CD4-positive, alpha-beta T cell (primary cell): ENCODE results near the gene ROM1. TPM values are rescaled to one million over a fixed set of nuclear protein-coding genes. Genes with fewer than 3 reads are reported as not detected.
"Not testable (repeated sequence)": the region's sequence is repeated elsewhere in the genome, so short reads cannot be mapped to it uniquely, and the experiment has no call there.

Experiments
- ATAC-seq: fragments of 200-7000 bp; cut with Tn5 transposase; one replicate; pipeline ENCODE4 v1.10.0; 2022; ENCODE audit warnings: mild to moderate bottlenecking; ENCODE audit not compliant: poor library complexity
- CTCF ChIA-PET: fragments of 350-600 bp; sonication (Branson Sonifier 250); formaldehyde crosslinking; loops from one replicate; lab custom pipeline; 2021; ENCODE audit warnings: antibody characterized with exemption, inconsistent platforms; lab: Charles Lee
- POLR2A ChIA-PET: fragments of 350-600 bp; sonication (Branson Sonifier 250); formaldehyde crosslinking; loops from one replicate; lab custom pipeline; 2021; ENCODE audit warnings: antibody characterized with exemption, inconsistent platforms; lab: Charles Lee
- DNase-seq, 14 experiments: peaks; one replicate each; pipeline ENCODE4 v3.0.0-alpha.2; 2013 to 2020; ENCODE audit warnings: mixed read lengths in 2 of 14
- H3K27ac ChIP-seq, 2 donors: one replicate each; pipeline versions ENCODE4 v1.5.1 to v1.7.0; 2013; ENCODE audit warnings: low read length in 2 of 2, low read depth in 1 of 2, mild to moderate bottlenecking in 1 of 2
- H3K27me3 ChIP-seq, 2 experiments: 1 replicate in 1 of 2; 2 replicates in 1 of 2; pipeline versions ENCODE4 v1.6.1 to v1.7.0; 2013; ENCODE audit warnings: low read length in 2 of 2, control low read depth in 1 of 2, mild to moderate bottlenecking in 1 of 2, moderate library complexity in 1 of 2; ENCODE audit not compliant: insufficient read depth in 2 of 2, control insufficient read depth in 1 of 2
- H3K36me3 ChIP-seq: one replicate; pipeline ENCODE4 v1.6.1; 2013; ENCODE audit warnings: low read length, control low read depth; ENCODE audit not compliant: insufficient read depth
- H3K4me1 ChIP-seq: one replicate; pipeline ENCODE4 v1.6.1; 2013; ENCODE audit warnings: low read length, control low read depth; ENCODE audit not compliant: insufficient read depth
- H3K4me3 ChIP-seq: one replicate; pipeline ENCODE4 v1.5.1; 2013; ENCODE audit warnings: mild to moderate bottlenecking, low read length, moderate library complexity
- H3K9me3 ChIP-seq, 2 experiments: 1 replicate in 1 of 2; 2 replicates in 1 of 2; pipeline versions ENCODE4 v1.6.1 to v1.7.0; 2013; ENCODE audit warnings: low read length in 2 of 2, mild to moderate bottlenecking in 2 of 2, control low read depth in 1 of 2, moderate library complexity in 1 of 2; ENCODE audit not compliant: control insufficient read depth in 1 of 2, insufficient read depth in 1 of 2
- H3K27ac Mint-ChIP-seq: one replicate; pipeline ENCODE4 v1.8.0; 2020; ENCODE audit warnings: mixed read lengths
- H3K27me3 Mint-ChIP-seq: one replicate; pipeline ENCODE4 v1.8.0; 2021; ENCODE audit warnings: mixed read lengths
- H3K36me3 Mint-ChIP-seq: one replicate; pipeline ENCODE4 v1.8.0; 2021; ENCODE audit warnings: low read depth, mixed read lengths
- H3K4me1 Mint-ChIP-seq: one replicate; pipeline ENCODE4 v1.8.0; 2021; ENCODE audit warnings: low read depth, mixed read lengths
- H3K4me3 Mint-ChIP-seq: one replicate; pipeline ENCODE4 v1.8.0; 2020; ENCODE audit warnings: mild to moderate bottlenecking, mixed read lengths
- H3K9me3 Mint-ChIP-seq: one replicate; pipeline ENCODE4 v1.8.0; 2020; ENCODE audit warnings: mixed read lengths
- intact Hi-C, 2 experiments: fragments of 100-400 bp; cut with DNase I in 1 of 2; cut with micrococcal nuclease in 1 of 2; formaldehyde crosslinking; loops; one replicate each; pipeline versions ENCODE4 v1.15.1 to v1.9.0; 2023 to 2025; cut with DNase I, micrococcal nuclease
- total RNA-seq, 174 experiments: library from RNA in 2 of 174; stranded (reverse) in 2 of 174; gene quantifications; one replicate each; pipeline ENCODE4 v1.2.3 and lab custom pipeline; 2021 to 2026
- TF ChIP-seq, protein P1 (sequence below): fragments of 200-600 bp; IDR thresholded peaks from one replicate; pipeline ENCODE4 v1.8.0; 2022; ENCODE audit warnings: antibody characterized with exemption, mild to moderate bottlenecking

Gene ROM1
- total RNA-seq, 2 experiments from 2014 or later, result 0.42 to 0.71 TPM

DNA sequence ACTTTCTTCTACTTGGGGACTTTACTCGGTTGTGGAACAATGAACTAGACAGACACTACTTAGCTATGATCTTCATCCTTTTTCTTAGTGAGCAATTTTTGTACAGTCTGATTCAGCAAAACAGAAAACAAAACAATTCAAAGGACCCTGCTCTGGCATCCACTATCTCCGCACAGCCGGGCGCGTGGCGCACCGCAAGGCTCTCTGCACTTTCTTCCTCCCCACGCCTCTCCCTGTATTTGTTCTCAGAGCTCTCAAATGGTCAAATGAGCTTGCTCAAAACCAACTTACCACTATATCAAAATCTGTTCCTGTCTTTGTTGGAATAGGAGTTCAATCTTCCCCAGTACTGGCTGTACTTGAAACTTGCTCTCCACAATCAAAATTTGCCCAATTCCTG, 46.8 kb upstream of the ROM1 start:
- peaks cover 80% of the 10 kb centered on the region for H3K36me3 Mint-ChIP-seq
- Histone ChIP-seq H3K27ac (no peak overlapping the region), H3K9me3 (no peaks in the 10 kb centered on the region), H3K27me3 (no peaks in the 10 kb centered on the region), H3K36me3 (peaks cover 82% of the 10 kb centered on the region), H3K4me1 (peaks cover 24% of the 10 kb centered on the region), H3K4me3 (no peak overlapping the region)
- CTCF ChIA-PET, result interaction anchor here (1.2 to 12.2 kb wide), 3 partner anchors 23 to 142 kb away, joined by 4 to 92 read pairs (median 11); no protein-coding TSS in a partner anchor
- DNase-seq (no peak), ATAC-seq (no peak)
- H3K4me3 Mint-ChIP-seq, result no peak overlapping the region
- TF ChIP-seq, protein P1, sequence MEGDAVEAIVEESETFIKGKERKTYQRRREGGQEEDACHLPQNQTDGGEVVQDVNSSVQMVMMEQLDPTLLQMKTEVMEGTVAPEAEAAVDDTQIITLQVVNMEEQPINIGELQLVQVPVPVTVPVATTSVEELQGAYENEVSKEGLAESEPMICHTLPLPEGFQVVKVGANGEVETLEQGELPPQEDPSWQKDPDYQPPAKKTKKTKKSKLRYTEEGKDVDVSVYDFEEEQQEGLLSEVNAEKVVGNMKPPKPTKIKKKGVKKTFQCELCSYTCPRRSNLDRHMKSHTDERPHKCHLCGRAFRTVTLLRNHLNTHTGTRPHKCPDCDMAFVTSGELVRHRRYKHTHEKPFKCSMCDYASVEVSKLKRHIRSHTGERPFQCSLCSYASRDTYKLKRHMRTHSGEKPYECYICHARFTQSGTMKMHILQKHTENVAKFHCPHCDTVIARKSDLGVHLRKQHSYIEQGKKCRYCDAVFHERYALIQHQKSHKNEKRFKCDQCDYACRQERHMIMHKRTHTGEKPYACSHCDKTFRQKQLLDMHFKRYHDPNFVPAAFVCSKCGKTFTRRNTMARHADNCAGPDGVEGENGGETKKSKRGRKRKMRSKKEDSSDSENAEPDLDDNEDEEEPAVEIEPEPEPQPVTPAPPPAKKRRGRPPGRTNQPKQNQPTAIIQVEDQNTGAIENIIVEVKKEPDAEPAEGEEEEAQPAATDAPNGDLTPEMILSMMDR, result no peak
- POLR2A ChIA-PET, result interaction anchor here (1.5 kb wide), 1 partner anchor 99 kb away, joined by 3 read pairs; the partner anchor contains the start of genes C11orf98 and CSKMT
- peak overlapping the region; percentile 8 for H3K27ac Mint-ChIP-seq
- H3K4me1 Mint-ChIP-seq, result peaks cover 37% of the 10 kb centered on the region
- H3K27me3 Mint-ChIP-seq, result no peaks in the 10 kb centered on the region
- H3K9me3 Mint-ChIP-seq, result no peaks in the 10 kb centered on the region
- intact Hi-C loops, result no loop called here

DNA sequence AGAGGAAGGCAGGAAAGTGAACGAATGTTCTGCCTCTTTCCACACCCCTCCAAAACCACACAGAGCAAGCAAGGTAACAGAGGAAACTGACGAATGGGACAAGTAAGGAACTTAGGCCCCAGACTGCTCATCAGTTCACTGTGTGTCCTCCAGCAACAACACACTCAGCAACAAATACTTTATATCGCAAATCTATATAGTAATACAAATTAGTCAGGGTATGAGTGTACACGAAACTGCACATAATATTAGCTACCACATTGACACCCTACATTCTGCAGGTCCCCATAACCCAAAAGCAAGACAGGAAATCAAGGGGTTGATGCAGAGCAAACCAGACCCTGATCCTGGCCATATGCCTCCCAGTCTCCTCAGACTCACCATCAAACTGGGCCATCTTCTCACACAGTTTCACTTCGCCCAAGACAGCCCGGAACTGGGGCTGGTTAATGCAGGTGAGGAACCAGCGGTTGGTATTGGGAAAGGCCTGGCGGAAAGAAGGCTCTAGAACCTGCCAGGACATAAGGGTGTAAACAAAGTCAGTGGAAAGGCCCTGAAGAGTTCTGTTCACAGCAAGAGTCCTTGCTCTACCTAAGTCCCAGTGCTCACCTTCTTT, 45.9 kb upstream of the ROM1 start:
- no peak for ATAC-seq
- Histone ChIP-seq H3K9me3 (no peaks in the 10 kb centered on the region), H3K27ac (no peak overlapping the region), H3K27me3 (no peaks in the 10 kb centered on the region), H3K36me3 (peaks cover 86% of the 10 kb centered on the region), H3K4me1 (peaks cover 29% of the 10 kb centered on the region), H3K4me3 (no peak overlapping the region)
- Mint-ChIP-seq H3K9me3 (no peaks in the 10 kb centered on the region), H3K4me3 (no peak overlapping the region), H3K27me3 (no peaks in the 10 kb centered on the region), H3K4me1 (peaks cover 40% of the 10 kb centered on the region), H3K27ac (no peak overlapping the region), H3K36me3 (peaks cover 82% of the 10 kb centered on the region)
- DNase-seq, result no peak
- ChIA-PET CTCF (interaction anchor here (2.4 kb wide), 1 partner anchor 24 kb away, joined by 11 read pairs; no protein-coding TSS in a partner anchor), POLR2A (interaction anchor here (1.2 kb wide), 1 partner anchor 23 kb away, joined by 3 read pairs; no protein-coding TSS in a partner anchor)
- TF ChIP-seq, protein P1, result no peak
- intact Hi-C loops, result no loop called here

DNA sequence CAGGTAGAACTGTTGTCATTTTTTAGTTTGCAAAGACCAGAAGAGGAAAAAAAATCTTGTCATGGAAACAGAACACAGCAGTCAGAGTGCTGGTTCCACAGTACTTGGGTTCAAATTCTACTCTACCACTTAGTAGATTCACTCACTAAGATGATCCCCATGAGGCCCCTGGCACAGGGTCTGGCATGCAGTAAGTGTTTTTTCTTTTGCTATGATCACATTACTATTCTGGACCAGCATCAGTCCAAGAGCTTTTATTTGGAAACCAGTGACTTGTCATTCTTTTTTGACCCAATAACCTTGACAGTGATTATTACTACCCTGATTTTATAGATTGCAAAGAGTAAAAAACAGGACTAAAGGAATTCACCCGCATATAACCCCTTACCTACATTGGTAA, 43.4 kb upstream of the ROM1 start:
- H3K9me3 ChIP-seq, result no peaks in the 10 kb centered on the region
- no peak overlapping the region for H3K27ac ChIP-seq
- Mint-ChIP-seq H3K4me3 (peak overlapping the region; percentile 18), H3K9me3 (no peaks in the 10 kb centered on the region), H3K27ac (peak overlapping the region; percentile 28), H3K36me3 (peaks cover 88% of the 10 kb centered on the region), H3K4me1 (peaks cover 60% of the 10 kb centered on the region), H3K27me3 (no peaks in the 10 kb centered on the region)
- peaks cover 71% of the 10 kb centered on the region for H3K36me3 ChIP-seq
- H3K4me3 ChIP-seq, result no peak overlapping the region
- TF ChIP-seq, protein P1, result no peak
- POLR2A ChIA-PET, result interaction anchor here (0.6 to 1.3 kb wide), 3 partner anchors 21 to 95 kb away, joined by 3 to 4 read pairs (median 3); partner anchors contain the start of genes C11orf98, CSKMT and TUT1
- ATAC-seq (no peak), DNase-seq (no peak)
- H3K4me1 ChIP-seq, result peaks cover 46% of the 10 kb centered on the region
- CTCF ChIA-PET, result interaction anchor here (1.0 to 1.3 kb wide), 2 partner anchors 9 to 145 kb away, joined by 3 read pairs; no protein-coding TSS in a partner anchor
- intact Hi-C loops, result no loop called here
- no peaks in the 10 kb centered on the region for H3K27me3 ChIP-seq

DNA sequence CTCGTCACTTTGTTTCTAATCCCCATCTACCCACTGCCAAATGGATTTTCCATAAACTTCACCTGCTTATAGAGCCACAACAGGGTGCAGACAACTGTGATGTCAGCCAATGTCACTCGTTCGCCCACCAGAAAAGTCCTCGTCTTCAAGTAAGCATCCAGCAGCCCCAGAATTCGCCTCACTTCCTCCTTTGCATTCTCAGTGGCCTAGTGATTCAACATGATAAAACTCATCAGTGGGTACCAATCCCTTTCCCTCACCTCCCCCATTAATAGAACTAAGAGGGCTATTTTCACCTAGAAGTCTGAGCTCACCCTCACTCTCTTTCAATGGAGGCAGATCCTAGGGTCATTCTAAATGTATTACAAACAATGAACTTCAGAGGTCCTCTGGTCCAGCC, 42.2 kb upstream of the ROM1 start:
- H3K36me3 ChIP-seq, result peaks cover 63% of the 10 kb centered on the region

DNA sequence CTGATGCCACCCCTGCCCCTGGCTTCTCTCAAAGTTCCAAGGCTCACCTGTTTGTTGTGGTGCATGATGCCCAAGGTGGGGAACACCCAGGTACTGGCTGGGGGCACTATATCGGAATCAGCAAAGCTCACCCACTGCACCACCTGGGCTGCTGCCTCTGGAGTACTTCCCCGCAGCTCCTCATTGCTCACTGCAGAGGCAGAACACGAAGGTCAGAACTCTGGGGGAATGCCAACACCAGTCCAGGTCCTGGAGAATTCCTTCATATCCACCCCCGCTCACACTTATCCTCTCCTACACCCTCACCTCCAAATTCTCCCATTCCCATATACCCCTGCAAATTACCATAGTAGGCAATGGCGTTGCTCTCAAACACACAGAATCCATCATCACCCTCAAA, 41.6 kb upstream of the ROM1 start:
- H3K27me3 ChIP-seq, POLR2A ChIA-PET, ATAC-seq, H3K9me3 ChIP-seq, H3K9me3 Mint-ChIP-seq, DNase-seq, H3K27ac ChIP-seq, intact Hi-C loops, H3K4me3 ChIP-seq, H3K27me3 Mint-ChIP-seq: not testable (repeated sequence)
- Histone ChIP-seq H3K4me1 (peaks cover 58% of the 10 kb centered on the region), H3K36me3 (peaks cover 63% of the 10 kb centered on the region)
- peaks cover 85% of the 10 kb centered on the region for H3K36me3 Mint-ChIP-seq
- CTCF ChIA-PET, result interaction anchor here (1.3 kb wide), 1 partner anchor 20 kb away, joined by 3 read pairs; no protein-coding TSS in a partner anchor
- H3K4me3 Mint-ChIP-seq, result peak overlapping the region; percentile 55
- H3K27ac Mint-ChIP-seq, result peak overlapping the region; percentile 89
- H3K4me1 Mint-ChIP-seq, result peaks cover 63% of the 10 kb centered on the region

More for the DNA sequence above, 42.2 kb upstream of the ROM1 start:
- ATAC-seq, H3K9me3 Mint-ChIP-seq, DNase-seq, H3K27me3 Mint-ChIP-seq, H3K9me3 ChIP-seq, intact Hi-C loops, H3K27ac ChIP-seq, H3K4me3 ChIP-seq, H3K27me3 ChIP-seq: not testable (repeated sequence)
- H3K4me3 Mint-ChIP-seq, result peak overlapping the region; percentile 55
- H3K4me1 ChIP-seq, result peaks cover 58% of the 10 kb centered on the region
- H3K27ac Mint-ChIP-seq, result peak overlapping the region; percentile 89
- ChIA-PET POLR2A (interaction anchor here (0.5 to 1.3 kb wide), 2 partner anchors 8 to 94 kb away, joined by 3 to 7 read pairs; partner anchors contain the start of genes C11orf98 and CSKMT), CTCF (interaction anchor here (1.3 kb wide), 1 partner anchor 146 kb away, joined by 3 read pairs; no protein-coding TSS in a partner anchor)
- peaks cover 63% of the 10 kb centered on the region for H3K4me1 Mint-ChIP-seq
- peaks cover 85% of the 10 kb centered on the region for H3K36me3 Mint-ChIP-seq
